Neural crest cell (in vitro differentiated cells): Measurements from ENCODE around the gene SLC35A5. TPM values are rescaled to one million over a fixed set of nuclear protein-coding genes. Genes with fewer than 3 reads are reported as not detected.

Experiments used
- DNase-seq: peaks from one replicate; pipeline ENCODE4 v3.0.0; 2021; ENCODE audit warnings: low read depth, mixed read lengths, low spot score
- H3K27ac Mint-ChIP-seq: one replicate; pipeline ENCODE4 v1.8.0; 2021; ENCODE audit warnings: mild to moderate bottlenecking, mixed read lengths; ENCODE audit not compliant: unreplicated experiment
- H3K27me3 Mint-ChIP-seq: 2 replicates; pipeline ENCODE4 v1.8.0; 2021; ENCODE audit warnings: low read depth, mild to moderate bottlenecking, mixed read lengths
- H3K36me3 Mint-ChIP-seq: 2 replicates; pipeline ENCODE4 v1.8.0; 2021; ENCODE audit warnings: low read depth, mild to moderate bottlenecking, mixed read lengths
- H3K4me1 Mint-ChIP-seq: 2 replicates; pipeline ENCODE4 v1.8.0; 2021; ENCODE audit warnings: mixed read lengths
- H3K4me3 Mint-ChIP-seq: one replicate; pipeline ENCODE4 v1.8.0; 2021; ENCODE audit warnings: mild to moderate bottlenecking, mixed read lengths
- H3K9me3 Mint-ChIP-seq: 2 replicates; pipeline ENCODE4 v1.8.0; 2021; ENCODE audit warnings: mixed read lengths
- CTCF ChIP-seq: fragments of 200-600 bp; sonication (generic); conservative IDR thresholded peaks from 2 replicates; pipeline ENCODE4 v1.5.0; 2021; ENCODE audit warnings: antibody characterized with exemption, mild to moderate bottlenecking
- total RNA-seq: library from RNA; stranded (reverse); gene quantifications from 2 replicates; pipeline ENCODE4 v1.2.1, GENCODE V29; 2021

SLC35A5 gene
- total RNA-seq, 1 donor from 2014 or later: 47.6 TPM

GRCh38 chr3:112564940-112565305 lies 3.1 kb downstream of the SLC35A5 start:
- TF ChIP-seq CTCF: no peak
- H3K4me1 Mint-ChIP-seq: peaks cover 23% of the 10 kb centered on the region
- H3K36me3 Mint-ChIP-seq: peaks cover 8% of the 10 kb centered on the region
- no peak overlapping the region for H3K27ac Mint-ChIP-seq
- no peaks in the 10 kb centered on the region for H3K9me3 Mint-ChIP-seq
- no peaks in the 10 kb centered on the region for H3K27me3 Mint-ChIP-seq
- no peak overlapping the region for H3K4me3 Mint-ChIP-seq
- no peak for DNase-seq

- no peaks in the 10 kb centered on the region for H3K27me3 Mint-ChIP-seq
- no peak overlapping the region for H3K27ac Mint-ChIP-seq
- TF ChIP-seq CTCF: no peak
- H3K4me3 Mint-ChIP-seq: no peak overlapping the region
- peaks cover 18% of the 10 kb centered on the region for H3K36me3 Mint-ChIP-seq
- no peaks in the 10 kb centered on the region for H3K4me1 Mint-ChIP-seq
- DNase-seq: no peak
- H3K9me3 Mint-ChIP-seq: no peaks in the 10 kb centered on the region
Observed at GRCh38 chr3:112568642-112569041, 6.8 kb downstream of the SLC35A5 start.

- TF ChIP-seq CTCF: no peak
- no peak for DNase-seq
- H3K36me3 Mint-ChIP-seq: peaks cover 18% of the 10 kb centered on the region
- no peaks in the 10 kb centered on the region for H3K9me3 Mint-ChIP-seq
- H3K4me1 Mint-ChIP-seq: no peaks in the 10 kb centered on the region
- H3K27me3 Mint-ChIP-seq: no peaks in the 10 kb centered on the region
- H3K27ac Mint-ChIP-seq: no peak overlapping the region
- H3K4me3 Mint-ChIP-seq: no peak overlapping the region
Observed at GRCh38 chr3:112569265-112569664, 7.4 kb downstream of the SLC35A5 start.

GRCh38 chr3:112572701-112573100 lies 10.9 kb downstream of the SLC35A5 start:
- no peaks in the 10 kb centered on the region for H3K9me3 Mint-ChIP-seq
- no peak for TF ChIP-seq CTCF
- DNase-seq: no peak
- H3K4me3 Mint-ChIP-seq: no peak overlapping the region
- peaks cover 15% of the 10 kb centered on the region for H3K36me3 Mint-ChIP-seq
- no peaks in the 10 kb centered on the region for H3K27me3 Mint-ChIP-seq
- no peaks in the 10 kb centered on the region for H3K4me1 Mint-ChIP-seq
- no peak overlapping the region for H3K27ac Mint-ChIP-seq

GRCh38 chr3:112579232-112579631 lies 17.4 kb downstream of the SLC35A5 start:
- Mint-ChIP-seq H3K27ac (no peak overlapping the region), H3K36me3 (peaks cover 7% of the 10 kb centered on the region), H3K27me3 (no peaks in the 10 kb centered on the region), H3K9me3 (no peaks in the 10 kb centered on the region), H3K4me3 (no peak overlapping the region), H3K4me1 (no peaks in the 10 kb centered on the region)
- no peak for DNase-seq
- TF ChIP-seq CTCF: no peak

GRCh38 chr3:112579697-112580096 lies 17.9 kb downstream of the SLC35A5 start:
- TF ChIP-seq CTCF: no peak
- no peaks in the 10 kb centered on the region for H3K9me3 Mint-ChIP-seq
- no peak overlapping the region for H3K4me3 Mint-ChIP-seq
- H3K4me1 Mint-ChIP-seq: no peaks in the 10 kb centered on the region
- H3K27ac Mint-ChIP-seq: no peak overlapping the region
- no peak for DNase-seq
- peaks cover 7% of the 10 kb centered on the region for H3K36me3 Mint-ChIP-seq
- H3K27me3 Mint-ChIP-seq: no peaks in the 10 kb centered on the region
